Lower lobe of right lung (tissue), 2 donors: ENCODE data around the gene MYZAP. TPM values are rescaled to one million over a fixed set of nuclear protein-coding genes. Genes with fewer than 3 reads are reported as not detected.

Experiments used
- ATAC-seq, 2 donors: fragments of 200-7000 bp; cut with Tn5 transposase; one replicate each; pipeline ENCODE4 v1.9.1; 2020 to 2022; ENCODE audit warnings: mild to moderate bottlenecking in 2 of 2, moderate library complexity in 2 of 2
- DNase-seq: peaks from one replicate; pipeline ENCODE4 v3.0.0-alpha.2; 2020
- H3K27ac ChIP-seq: fragments of 200-600 bp; one replicate; pipeline ENCODE4 v1.8.0; 2022
- H3K27me3 ChIP-seq: fragments of 200-600 bp; one replicate; pipeline ENCODE4 v1.8.0; 2022; ENCODE audit warnings: low read depth
- H3K36me3 ChIP-seq: fragments of 200-600 bp; one replicate; pipeline ENCODE4 v1.8.0; 2022; ENCODE audit warnings: mild to moderate bottlenecking
- H3K4me1 ChIP-seq: fragments of 200-600 bp; one replicate; pipeline ENCODE4 v1.8.0; 2022
- H3K4me3 ChIP-seq: fragments of 200-600 bp; one replicate; pipeline ENCODE4 v1.8.0; 2022; ENCODE audit warnings: mild to moderate bottlenecking
- H3K9me3 ChIP-seq: fragments of 200-600 bp; one replicate; pipeline ENCODE4 v1.8.0; 2022
- intact Hi-C: fragments of 100-400 bp; cut with DNase I; formaldehyde crosslinking; loops from one replicate; pipeline ENCODE4 v1.11.0; 2022
- total RNA-seq: library from RNA; stranded (reverse); fragmentation: NEBNext Ultra II Directional; extraction: Animal tissue kit (Norgen Biotek cat#: 25700); gene quantifications from one replicate; pipeline ENCODE4 v1.2.1, GENCODE V29; 2021
- TF ChIP-seq, protein P1 (sequence below): fragments of 200-600 bp; IDR thresholded peaks from one replicate; pipeline ENCODE4 v1.8.0; 2022; ENCODE audit warnings: antibody characterized with exemption, mild to moderate bottlenecking
- donor health status: DM: no; HTN: yes; CAD: no; lungs with severe emphysema.

The MYZAP gene
- total RNA-seq, 1 donor from 2014 or later = 41.3 TPM

DNA sequence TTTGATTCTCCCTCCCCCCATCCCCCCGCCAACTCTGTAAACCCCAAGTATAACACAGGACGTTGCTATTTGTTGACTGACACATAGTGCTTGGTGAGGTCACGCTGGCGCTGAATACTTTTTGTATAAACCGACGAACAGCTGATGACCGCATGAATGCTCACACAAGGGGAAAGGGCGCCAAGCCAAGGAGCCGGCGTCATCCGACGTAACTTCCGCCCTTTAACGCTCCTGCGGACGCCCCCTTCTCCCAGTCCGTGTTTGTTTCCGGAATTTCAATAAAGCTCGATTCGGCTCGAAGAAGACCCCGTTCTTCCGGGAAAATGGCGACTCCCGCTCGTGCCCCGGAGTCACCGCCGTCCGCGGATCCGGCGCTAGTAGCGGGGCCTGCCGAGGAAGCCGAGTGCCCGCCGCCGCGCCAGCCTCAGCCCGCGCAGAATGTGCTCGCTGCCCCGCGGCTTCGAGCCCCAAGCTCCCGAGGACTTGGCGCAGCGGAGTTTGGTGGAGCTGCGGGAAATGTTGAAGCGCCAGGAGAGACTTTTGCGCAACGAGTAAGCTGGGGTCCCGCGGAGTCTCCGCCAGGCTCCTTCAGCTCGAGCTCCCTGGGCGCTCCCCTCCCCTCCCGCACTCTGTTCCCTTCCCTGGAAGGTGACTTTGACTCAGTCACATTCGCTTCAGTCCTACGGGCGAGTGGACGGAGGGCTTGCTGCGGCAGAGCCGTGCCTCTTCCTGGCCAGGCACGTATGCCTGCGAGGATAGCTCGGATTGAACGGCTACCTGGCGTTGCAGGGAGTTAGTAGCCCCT is 114.9 kb downstream of the MYZAP start, which contains the start of gene POLR2M:
Gene POLR2M (plus strand): TSS at position 310 of the 805 bp plus-strand sequence. CDS start 129 bp downstream, at position 439.
- Histone ChIP-seq H3K36me3 (peaks cover 30% of the 10 kb centered on the region), H3K4me1 (peaks cover 29% of the 10 kb centered on the region), H3K4me3 (peak within 1 kb of the TSS; percentile 75), H3K27ac (peak within 1 kb of the TSS; percentile 95), H3K9me3 (no peaks in the 10 kb centered on the region), H3K27me3 (no peaks in the 10 kb centered on the region)
- DNase-seq (peak; percentile 96), ATAC-seq (peak; percentile 97 to 98)
- intact Hi-C loops = no loop called here
- TF ChIP-seq, protein P1, sequence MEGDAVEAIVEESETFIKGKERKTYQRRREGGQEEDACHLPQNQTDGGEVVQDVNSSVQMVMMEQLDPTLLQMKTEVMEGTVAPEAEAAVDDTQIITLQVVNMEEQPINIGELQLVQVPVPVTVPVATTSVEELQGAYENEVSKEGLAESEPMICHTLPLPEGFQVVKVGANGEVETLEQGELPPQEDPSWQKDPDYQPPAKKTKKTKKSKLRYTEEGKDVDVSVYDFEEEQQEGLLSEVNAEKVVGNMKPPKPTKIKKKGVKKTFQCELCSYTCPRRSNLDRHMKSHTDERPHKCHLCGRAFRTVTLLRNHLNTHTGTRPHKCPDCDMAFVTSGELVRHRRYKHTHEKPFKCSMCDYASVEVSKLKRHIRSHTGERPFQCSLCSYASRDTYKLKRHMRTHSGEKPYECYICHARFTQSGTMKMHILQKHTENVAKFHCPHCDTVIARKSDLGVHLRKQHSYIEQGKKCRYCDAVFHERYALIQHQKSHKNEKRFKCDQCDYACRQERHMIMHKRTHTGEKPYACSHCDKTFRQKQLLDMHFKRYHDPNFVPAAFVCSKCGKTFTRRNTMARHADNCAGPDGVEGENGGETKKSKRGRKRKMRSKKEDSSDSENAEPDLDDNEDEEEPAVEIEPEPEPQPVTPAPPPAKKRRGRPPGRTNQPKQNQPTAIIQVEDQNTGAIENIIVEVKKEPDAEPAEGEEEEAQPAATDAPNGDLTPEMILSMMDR = no peak

DNA sequence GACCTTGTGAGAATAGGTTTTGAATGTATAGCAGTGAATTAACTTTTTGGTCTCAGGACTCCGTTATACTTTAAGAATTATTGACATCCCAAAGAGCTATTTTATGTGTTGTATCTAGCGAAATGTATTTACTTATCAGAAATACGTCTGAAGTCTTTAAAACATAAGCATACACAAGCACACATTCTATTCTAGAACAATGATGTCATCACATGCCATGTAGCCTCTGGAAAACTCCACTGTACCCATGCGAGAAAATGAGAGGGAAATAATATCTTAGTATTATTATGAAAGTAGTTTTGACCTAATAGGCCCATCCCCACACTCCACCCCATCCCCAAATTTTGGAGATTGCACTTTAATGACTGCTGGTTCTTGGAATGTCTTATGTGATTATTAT is 116.3 kb downstream of the MYZAP start:
- intact Hi-C loops = no loop called here
- Histone ChIP-seq H3K4me3 (peak overlapping the region; percentile 75), H3K9me3 (no peaks in the 10 kb centered on the region), H3K36me3 (peaks cover 44% of the 10 kb centered on the region), H3K27me3 (no peaks in the 10 kb centered on the region), H3K27ac (no peak overlapping the region), H3K4me1 (peaks cover 29% of the 10 kb centered on the region)
- no peak for DNase-seq
- TF ChIP-seq, protein P1 = no peak
- no peak for ATAC-seq

DNA sequence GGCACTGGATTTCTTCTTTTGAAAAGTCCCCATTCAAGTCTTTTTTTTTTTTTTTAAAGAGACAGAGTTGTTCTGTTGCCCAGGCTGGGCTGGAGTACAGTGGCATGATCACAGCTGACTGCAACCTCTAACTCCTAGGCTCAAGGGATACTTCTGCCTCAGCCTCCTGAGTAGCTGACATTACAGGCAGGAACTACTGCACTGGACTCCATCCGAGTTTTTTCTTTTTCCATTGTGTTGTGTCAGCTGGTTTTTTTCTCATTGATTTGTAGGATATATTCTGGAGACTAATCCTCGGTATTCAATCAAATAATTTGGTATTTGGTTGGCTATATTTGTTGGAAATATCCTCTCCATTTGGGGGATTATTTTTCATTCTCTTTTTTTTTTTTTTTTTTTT is 126.6 kb downstream of the MYZAP start:
- no peak overlapping the region for H3K27ac ChIP-seq
- peaks cover 46% of the 10 kb centered on the region for H3K36me3 ChIP-seq
- ATAC-seq (no peak), DNase-seq (no peak)
- no peaks in the 10 kb centered on the region for H3K27me3 ChIP-seq
- TF ChIP-seq, protein P1 = no peak
- H3K9me3 ChIP-seq = no peaks in the 10 kb centered on the region
- H3K4me3 ChIP-seq = no peak overlapping the region
- intact Hi-C loops = no loop called here
- no peaks in the 10 kb centered on the region for H3K4me1 ChIP-seq

DNA sequence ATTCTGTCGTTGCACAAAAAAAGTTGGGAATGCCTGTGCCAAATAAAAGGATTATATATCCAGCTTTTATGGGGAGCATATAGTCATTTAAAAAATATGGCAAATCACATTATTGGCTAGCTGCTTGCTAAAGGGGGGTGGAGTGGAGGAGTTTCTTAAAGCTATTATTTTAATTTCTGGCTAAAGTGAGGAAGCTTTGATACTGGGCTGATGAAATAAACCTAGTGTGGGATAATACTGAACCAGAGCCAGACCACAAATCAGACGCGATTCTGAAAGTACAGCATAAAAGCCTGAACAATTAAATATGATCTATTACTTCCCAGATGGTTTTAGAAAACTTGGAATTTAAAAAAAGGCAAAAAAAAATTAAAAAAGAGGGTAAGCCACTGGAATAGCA is 129.2 kb downstream of the MYZAP start:
- ATAC-seq (no peak), DNase-seq (no peak)
- H3K27me3 ChIP-seq = no peaks in the 10 kb centered on the region
- H3K4me1 ChIP-seq = no peaks in the 10 kb centered on the region
- no peak overlapping the region for H3K4me3 ChIP-seq
- peaks cover 20% of the 10 kb centered on the region for H3K36me3 ChIP-seq
- intact Hi-C loops = no loop called here
- H3K27ac ChIP-seq = no peak overlapping the region
- TF ChIP-seq, protein P1 = no peak
- H3K9me3 ChIP-seq = no peaks in the 10 kb centered on the region

DNA sequence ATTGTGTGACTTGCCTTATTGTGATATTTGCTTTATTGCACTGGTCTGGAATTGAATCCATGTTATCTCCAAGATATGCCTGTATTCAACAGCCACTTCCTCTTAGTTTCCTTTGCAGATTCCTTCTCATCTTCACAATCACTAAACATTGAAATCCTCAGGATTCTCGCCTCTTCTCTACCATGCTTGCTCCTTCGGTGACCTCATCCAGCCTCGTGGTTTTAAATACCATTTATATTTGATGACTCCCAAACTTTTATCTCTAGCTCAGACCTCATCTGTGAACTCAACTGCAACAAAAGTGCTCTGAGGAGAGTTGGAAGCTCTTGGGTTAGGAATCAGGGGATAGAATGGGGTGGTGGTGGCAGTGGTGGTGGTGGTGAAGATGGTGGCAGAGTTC is 134.7 kb downstream of the MYZAP start:
- Histone ChIP-seq H3K9me3 (no peaks in the 10 kb centered on the region), H3K27ac (no peak overlapping the region), H3K36me3 (no peaks in the 10 kb centered on the region), H3K27me3 (no peaks in the 10 kb centered on the region), H3K4me3 (no peak overlapping the region), H3K4me1 (no peaks in the 10 kb centered on the region)
- ATAC-seq (no peak), DNase-seq (no peak)
- TF ChIP-seq, protein P1 = no peak
- intact Hi-C loops = no loop called here
